Right lobe of liver (tissue), 4 donors: ENCODE data around the gene VWA8.

Source experiments
- CTCF ChIP-seq, 4 donors: fragments of 200-600 bp in 3 of 4; fragments of 450-650 bp in 1 of 4; IDR thresholded peaks; one replicate each; pipeline versions ENCODE4 v1.5.1 to v1.8.0; 2016 to 2022; ENCODE audit warnings: antibody characterized with exemption in 4 of 4, mild to moderate bottlenecking in 2 of 4
- POLR2A ChIP-seq: fragments of 450-650 bp; IDR thresholded peaks from one replicate; pipeline ENCODE4 v1.6.1; 2017; ENCODE audit warnings: antibody characterized with exemption, mild to moderate bottlenecking
- donor health status: DM: no; HTN: no; CAD: no.
- donor health status: DM: no; HTN: no; CAD: no.
- donor health status: DM: no; HTN: yes; CAD: no.

- no peak for TF ChIP-seq POLR2A
- TF ChIP-seq CTCF (IDR thresholded peaks at IDR 0.05): no peak
These were observed 382.5 kb downstream of the VWA8 start for GRCh38 chr13:41578371-41578770.
